ENCODE results near the gene OR51B2. TPM values are rescaled to one million over a fixed set of nuclear protein-coding genes. Genes with fewer than 3 reads are reported as not detected.

Gene OR51B2
- total and polyA plus RNA-seq, 9 donors, result 0.27 to 1.7 (median 0.38) TPM; not detected in 4

DNA sequence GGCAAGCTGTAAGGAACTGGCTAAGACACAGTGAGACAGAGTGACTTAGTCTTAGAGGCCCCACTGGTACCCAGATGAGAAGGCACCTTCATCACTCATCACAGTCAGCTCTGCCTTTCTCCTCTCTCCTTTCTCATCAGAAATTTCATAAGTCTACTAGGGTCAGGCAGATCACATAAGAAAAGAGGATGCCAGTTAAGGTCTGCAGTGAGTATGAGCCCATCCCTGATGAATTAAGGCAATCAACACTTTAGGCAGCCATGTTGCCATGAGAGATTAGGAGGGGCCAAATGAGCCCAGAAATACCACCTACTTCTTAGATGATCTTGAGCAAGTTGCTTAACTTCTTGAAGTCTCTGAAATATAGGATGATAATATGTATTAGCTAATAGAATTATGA lies 42.5 kb downstream of the OR51B2 start:
- intact Hi-C loops (cut with DNase I), result no loop called here
- no peak overlapping the region for H3K27ac ChIP-seq
- H3K9me3 ChIP-seq, result no peaks in the 10 kb centered on the region
- no peaks in the 10 kb centered on the region for H3K36me3 ChIP-seq
- no peak for TF ChIP-seq EP300 (IDR thresholded peaks at IDR 0.05)
- H3K27me3 ChIP-seq, result no peaks in the 10 kb centered on the region
- H3K4me1 ChIP-seq (ENCODE audit: insufficient read depth), result peaks cover 2% of the 10 kb centered on the region
- DNase-seq, result no peak
- H3K4me3 ChIP-seq, result no peak overlapping the region

DNA sequence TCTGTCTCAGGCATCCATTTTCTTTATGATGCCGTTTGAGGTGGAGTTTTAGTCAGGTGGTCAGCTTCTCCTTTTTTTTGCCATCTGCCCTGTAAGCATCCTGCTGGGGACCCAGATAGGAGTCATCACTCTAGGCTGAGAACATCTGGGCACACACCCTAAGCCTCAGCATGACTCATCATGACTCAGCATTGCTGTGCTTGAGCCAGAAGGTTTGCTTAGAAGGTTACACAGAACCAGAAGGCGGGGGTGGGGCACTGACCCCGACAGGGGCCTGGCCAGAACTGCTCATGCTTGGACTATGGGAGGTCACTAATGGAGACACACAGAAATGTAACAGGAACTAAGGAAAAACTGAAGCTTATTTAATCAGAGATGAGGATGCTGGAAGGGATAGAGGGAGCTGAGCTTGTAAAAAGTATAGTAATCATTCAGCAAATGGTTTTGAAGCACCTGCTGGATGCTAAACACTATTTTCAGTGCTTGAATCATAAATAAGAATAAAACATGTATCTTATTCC lies 43.5 kb downstream of the OR51B2 start:
- H3K4me3 ChIP-seq, result no peak overlapping the region
- no peaks in the 10 kb centered on the region for H3K27me3 ChIP-seq
- peaks cover 2% of the 10 kb centered on the region for H3K4me1 ChIP-seq (ENCODE audit: insufficient read depth)
- peak; percentile 55 to 81 (median 66) for DNase-seq
- TF ChIP-seq EP300 (IDR thresholded peaks at IDR 0.05) (no peak), POLR2A (IDR thresholded peaks at IDR 0.05) (no peak)
- TF ChIP-seq, protein P1, sequence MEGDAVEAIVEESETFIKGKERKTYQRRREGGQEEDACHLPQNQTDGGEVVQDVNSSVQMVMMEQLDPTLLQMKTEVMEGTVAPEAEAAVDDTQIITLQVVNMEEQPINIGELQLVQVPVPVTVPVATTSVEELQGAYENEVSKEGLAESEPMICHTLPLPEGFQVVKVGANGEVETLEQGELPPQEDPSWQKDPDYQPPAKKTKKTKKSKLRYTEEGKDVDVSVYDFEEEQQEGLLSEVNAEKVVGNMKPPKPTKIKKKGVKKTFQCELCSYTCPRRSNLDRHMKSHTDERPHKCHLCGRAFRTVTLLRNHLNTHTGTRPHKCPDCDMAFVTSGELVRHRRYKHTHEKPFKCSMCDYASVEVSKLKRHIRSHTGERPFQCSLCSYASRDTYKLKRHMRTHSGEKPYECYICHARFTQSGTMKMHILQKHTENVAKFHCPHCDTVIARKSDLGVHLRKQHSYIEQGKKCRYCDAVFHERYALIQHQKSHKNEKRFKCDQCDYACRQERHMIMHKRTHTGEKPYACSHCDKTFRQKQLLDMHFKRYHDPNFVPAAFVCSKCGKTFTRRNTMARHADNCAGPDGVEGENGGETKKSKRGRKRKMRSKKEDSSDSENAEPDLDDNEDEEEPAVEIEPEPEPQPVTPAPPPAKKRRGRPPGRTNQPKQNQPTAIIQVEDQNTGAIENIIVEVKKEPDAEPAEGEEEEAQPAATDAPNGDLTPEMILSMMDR (IDR thresholded peaks at IDR 0.05), result no peak
- no peaks in the 10 kb centered on the region for H3K9me3 ChIP-seq
- 33 to 39% (median 36%) methylated on average over 3 of the region's 3 CpGs for WGBS, 3 donors
- H3K36me3 ChIP-seq, result no peaks in the 10 kb centered on the region
- no peak overlapping the region for H3K27ac ChIP-seq
- intact Hi-C loops (cut with DNase I), result no loop called here

DNA sequence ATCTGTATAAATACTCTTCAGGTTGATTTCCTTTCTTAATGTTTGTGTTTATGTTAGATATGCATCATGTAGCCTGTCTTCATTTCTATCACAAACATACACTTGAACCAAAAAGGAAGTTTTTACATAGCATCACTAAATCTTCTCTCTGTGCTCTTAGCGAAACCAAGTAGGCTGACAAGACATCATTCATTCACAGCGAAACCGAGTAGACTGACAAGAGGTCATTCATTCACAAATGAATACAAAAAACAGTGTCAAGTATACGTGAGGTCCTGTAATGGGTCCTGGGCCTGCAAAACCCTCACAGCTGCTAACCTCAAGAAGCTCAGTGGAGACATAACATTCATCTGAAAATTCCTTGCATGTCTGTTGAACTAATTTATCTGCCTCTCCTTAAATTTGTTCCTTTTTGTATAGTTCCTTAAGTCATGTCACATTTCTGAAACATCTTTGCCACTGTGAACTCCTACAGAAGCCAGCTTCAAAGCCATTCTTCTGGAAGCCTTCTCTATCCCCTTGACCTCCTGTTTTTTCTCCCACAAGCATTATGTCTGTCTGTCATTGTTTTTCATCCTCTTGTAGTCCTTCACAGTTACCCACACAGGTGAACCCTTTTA lies 44.5 kb downstream of the OR51B2 start:
- TF ChIP-seq, protein P1 (IDR thresholded peaks at IDR 0.05), result no peak
- TF ChIP-seq POLR2A (IDR thresholded peaks at IDR 0.05) (no peak), EP300 (IDR thresholded peaks at IDR 0.05) (no peak)
- Histone ChIP-seq H3K27me3 (no peaks in the 10 kb centered on the region), H3K9me3 (no peaks in the 10 kb centered on the region), H3K27ac (no peak overlapping the region), H3K36me3 (no peaks in the 10 kb centered on the region), H3K4me1 (ENCODE audit: insufficient read depth) (peaks cover 2% of the 10 kb centered on the region), H3K4me3 (no peak overlapping the region)
- 76 to 87% (median 82%) methylated on average over 4 of the region's 4 CpGs for WGBS, 3 donors
- DNase-seq, result no peak
- intact Hi-C loops (cut with DNase I), result loop anchor here in 1 of 4 donors (10.0 kb wide), 1 partner anchor 355 kb away; no protein-coding TSS in a partner anchor

DNA sequence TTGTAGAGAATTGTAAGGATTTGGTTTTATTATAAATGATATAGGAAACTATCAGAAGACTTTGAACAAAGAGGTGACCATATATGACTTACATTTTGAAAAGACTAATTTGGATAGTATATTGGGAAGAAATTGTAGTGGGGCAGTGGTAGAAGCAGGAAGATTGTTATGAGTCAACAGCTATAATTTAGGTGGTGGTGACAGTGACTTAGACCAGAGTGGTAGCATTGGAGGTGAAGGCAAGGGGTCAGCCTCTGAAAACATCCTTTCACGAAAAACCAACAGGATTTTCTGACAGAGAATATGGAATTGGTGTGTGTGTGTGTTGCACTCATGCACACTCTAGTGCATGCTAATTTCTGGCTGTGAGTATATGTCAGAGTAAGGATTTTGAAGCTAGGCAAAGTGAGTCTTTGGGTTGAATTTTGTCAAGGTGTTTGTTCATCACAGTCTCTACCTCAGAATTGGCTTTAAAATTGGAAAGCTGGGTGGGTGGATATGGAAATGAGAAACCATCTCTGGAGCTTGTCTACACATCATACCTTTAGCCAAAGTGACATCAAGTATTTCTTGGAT lies 46.2 kb downstream of the OR51B2 start:
- H3K4me3 ChIP-seq, result no peak overlapping the region
- WGBS, 3 donors, result 72 to 83% (median 79%) methylated on average over 1 of the region's 1 CpG
- no peaks in the 10 kb centered on the region for H3K36me3 ChIP-seq
- no peaks in the 10 kb centered on the region for H3K27me3 ChIP-seq
- H3K27ac ChIP-seq, result no peak overlapping the region
- intact Hi-C loops (cut with DNase I), result loop anchor here in 1 of 4 donors (10.0 kb wide), 1 partner anchor 357 kb away; no protein-coding TSS in a partner anchor
- H3K9me3 ChIP-seq, result no peaks in the 10 kb centered on the region
- DNase-seq, result no peak
- peaks cover 2% of the 10 kb centered on the region for H3K4me1 ChIP-seq (ENCODE audit: insufficient read depth)
- TF ChIP-seq POLR2A (IDR thresholded peaks at IDR 0.05), result no peak
- TF ChIP-seq, protein P1 (IDR thresholded peaks at IDR 0.05), result no peak
- TF ChIP-seq EP300 (IDR thresholded peaks at IDR 0.05), result no peak

DNA sequence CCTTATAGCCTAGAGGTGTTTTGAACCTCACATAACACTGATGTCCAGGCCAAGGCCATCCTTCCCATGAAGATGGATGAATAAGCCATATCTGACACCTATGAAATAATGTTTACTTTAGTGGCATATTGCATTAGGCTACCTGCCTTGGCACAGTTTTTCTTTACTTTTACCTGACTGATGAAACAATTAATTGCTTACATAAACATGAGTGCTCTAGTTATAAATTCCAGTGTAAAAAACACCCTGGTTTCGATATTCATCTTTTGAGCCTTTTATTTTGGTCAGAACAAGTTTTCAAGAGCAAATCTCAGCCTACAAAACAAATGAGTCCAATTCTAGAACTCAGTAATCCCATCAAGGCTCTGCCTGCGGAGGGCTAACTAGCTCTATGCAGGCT lies 47.4 kb downstream of the OR51B2 start:
- intact Hi-C loops (cut with DNase I), result loop anchor here in 1 of 4 donors (10.0 kb wide), 1 partner anchor 358 kb away; no protein-coding TSS in a partner anchor
- TF ChIP-seq EP300 (IDR thresholded peaks at IDR 0.05) (no peak), POLR2A (IDR thresholded peaks at IDR 0.05) (no peak)
- TF ChIP-seq, protein P1 (IDR thresholded peaks at IDR 0.05), result no peak
- 88 to 93% (median 93%) methylated on average over 2 of the region's 2 CpGs for WGBS, 3 donors

More for the DNA sequence above, 47.4 kb downstream of the OR51B2 start:
- H3K36me3 ChIP-seq, result no peaks in the 10 kb centered on the region
- H3K4me3 ChIP-seq, result no peak overlapping the region
- H3K27ac ChIP-seq, result no peak overlapping the region
- H3K27me3 ChIP-seq, result no peaks in the 10 kb centered on the region
- H3K9me3 ChIP-seq, result no peaks in the 10 kb centered on the region
- peaks cover 2% of the 10 kb centered on the region for H3K4me1 ChIP-seq (ENCODE audit: insufficient read depth)
- DNase-seq, result no peak

All from ovary (tissue), 9 donors.